T1000 (cell line): ENCODE data around the gene TRIM49D1.
"Not testable (repeated sequence)": the region's sequence is repeated elsewhere in the genome, so short reads cannot be mapped to it uniquely, and the experiment has no call there.

Experiments
- DNase-seq: peaks from one replicate; lab custom pipeline; 2025; ENCODE audit warnings: mixed read lengths; lab: John Stamatoyannopoulos, UW

TRIM49D1 gene, protein sequence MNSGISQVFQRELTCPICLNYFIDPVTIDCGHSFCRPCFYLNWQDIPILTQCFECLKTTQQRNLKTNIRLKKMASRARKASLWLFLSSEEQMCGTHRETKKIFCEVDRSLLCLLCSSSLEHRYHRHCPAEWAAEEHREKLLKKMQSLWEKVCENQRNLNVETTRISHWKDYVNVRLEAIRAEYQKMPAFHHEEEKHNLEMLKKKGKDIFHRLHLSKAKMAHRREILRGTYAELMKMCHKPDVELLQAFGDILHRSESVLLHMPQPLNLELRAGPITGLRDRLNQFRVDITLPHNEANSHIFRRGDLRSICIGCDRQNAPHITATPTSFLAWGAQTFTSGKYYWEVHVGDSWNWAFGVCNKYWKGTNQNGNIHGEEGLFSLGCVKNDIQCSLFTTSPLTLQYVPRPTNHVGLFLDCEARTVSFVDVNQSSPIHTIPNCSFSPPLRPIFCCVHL

DNA sequence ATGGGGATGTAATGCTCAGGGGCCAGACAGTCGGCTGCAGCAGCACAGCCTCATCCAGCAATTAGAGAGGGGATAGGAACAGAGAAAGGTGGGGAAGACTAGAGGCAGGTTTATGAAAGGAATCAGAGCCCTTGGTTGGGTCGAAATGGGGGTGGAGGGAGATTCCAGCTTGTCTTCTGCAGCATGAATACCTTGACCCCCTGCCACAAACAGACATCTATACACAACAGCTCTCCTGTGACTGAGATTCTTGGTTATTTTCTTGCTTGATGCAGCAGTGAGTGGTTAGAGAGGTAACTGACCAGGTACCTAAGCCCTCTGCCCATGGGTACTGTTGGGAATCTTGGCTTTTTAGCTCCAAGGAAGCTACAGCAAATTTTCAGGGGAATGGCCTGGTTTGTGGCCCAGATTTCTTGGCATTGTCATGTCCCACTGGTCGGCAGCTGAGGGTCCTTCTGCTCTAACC, at the start of gene TRIM49D1:
TSS of gene TRIM49D1 (minus strand) at position 51 of the 466 bp plus-strand sequence. CDS start 4,535 bp downstream, outside the sequence.
- DNase-seq: no peak

DNA sequence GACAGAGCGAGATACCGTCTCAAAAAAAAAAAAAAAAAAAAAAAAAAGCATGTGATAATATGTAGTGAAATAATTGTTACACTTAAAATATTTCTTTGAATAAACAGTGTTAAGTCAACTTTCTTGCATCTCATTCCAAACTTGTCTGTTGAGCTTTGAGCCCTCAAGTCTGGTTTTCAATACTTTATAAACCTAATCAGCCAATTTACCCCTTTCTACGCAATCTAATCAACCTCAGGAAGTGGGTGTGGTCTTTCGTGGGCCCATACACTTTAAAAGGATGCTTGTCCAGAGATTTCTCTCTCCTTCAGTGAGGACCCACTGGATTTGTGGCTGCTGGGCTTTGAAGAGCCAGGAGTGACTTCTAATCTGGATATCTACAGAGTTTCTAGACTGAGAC, 43.7 kb upstream of the TRIM49D1 start, which contains the start of gene TRIM64:
TSS of gene TRIM64 (plus strand) at position 301 of the 400 bp plus-strand sequence. CDS start 2,467 bp downstream, outside the sequence.
- not testable (repeated sequence) for DNase-seq

DNA sequence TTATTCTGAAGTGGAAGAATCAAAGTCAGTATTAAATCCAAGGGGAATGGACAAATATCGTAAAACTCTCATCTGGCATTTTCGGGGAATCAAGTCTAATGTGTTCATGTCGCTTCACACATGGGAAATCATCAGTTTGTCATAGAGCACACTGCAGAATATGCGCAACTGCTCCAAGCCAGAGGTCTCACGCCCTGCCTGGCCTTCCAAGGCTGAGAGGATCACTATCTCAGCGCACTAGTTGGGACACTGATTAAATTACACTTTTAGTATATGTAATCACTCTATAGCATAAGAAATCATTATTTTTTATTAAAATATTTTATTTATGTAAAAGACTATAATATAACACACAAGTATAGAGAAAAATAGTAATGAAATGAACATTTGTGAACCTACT, 38.8 kb upstream of the TRIM49D1 start:
- DNase-seq: not testable (repeated sequence)

DNA sequence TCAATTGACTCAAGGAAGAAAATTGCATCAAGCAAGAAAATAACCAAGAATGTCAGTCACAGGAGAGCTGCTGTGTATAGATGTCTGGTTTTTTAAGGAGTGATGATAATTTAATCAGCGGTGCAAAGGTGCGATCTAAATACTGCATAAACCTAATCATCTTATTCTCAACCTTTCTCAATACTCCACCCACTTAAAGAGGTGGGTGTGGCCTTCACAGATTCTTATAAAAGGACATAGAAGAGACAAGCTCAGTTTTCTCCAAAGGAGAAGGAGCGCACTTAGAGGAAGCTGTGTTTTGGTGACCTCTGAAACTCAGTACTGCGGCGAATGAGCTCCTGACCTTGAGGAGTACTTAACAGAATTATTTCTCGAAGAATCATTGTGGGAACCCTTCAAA, 1.7 kb upstream of the TRIM49D1 start, which contains the start of gene TRIM49D2:
TSS of gene TRIM49D2 (plus strand) at position 301 of the 400 bp plus-strand sequence. CDS start 2,698 bp downstream, outside the sequence.
- not testable (repeated sequence) for DNase-seq

DNA sequence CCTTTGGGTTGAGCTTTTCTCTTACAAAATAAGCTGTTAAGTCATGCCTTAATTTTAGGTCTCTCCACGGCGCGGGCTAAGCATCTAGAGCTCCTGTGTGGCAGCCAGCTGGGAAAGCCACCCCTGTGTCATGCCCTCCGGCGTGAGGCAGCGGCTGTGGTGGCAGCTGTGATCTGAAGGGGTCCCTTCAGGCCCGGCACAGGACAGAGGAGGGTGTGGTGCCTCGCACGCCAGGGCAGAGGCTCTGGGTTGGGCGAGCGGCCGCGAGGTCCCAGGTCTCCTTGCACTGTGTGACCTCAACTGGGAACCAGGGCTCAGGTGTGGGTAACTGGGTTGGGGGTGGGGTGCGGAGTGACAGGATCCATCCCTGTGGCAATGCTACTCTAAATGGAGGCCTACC, 21.2 kb downstream of the TRIM49D1 start:
- not testable (repeated sequence) for DNase-seq

DNA sequence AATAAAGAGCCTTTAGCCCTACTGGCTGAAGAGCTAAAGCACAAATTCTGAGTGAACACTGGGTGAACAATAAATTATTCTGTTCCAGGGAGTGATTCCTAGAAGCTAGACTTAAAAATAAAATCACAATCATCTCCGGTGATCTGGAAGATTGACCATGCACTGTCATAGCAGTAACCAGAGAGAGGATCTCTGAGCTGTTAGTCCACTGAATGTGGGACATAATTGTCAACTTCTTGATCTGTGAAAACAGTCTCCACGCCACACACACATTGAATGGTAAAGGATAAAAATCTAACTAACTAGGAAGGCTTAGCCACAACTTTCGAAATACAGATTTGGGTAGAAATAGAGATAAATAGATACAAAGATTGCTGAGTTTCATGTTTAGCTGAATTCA, 28.8 kb downstream of the TRIM49D1 start:
- DNase-seq: not testable (repeated sequence)

DNA sequence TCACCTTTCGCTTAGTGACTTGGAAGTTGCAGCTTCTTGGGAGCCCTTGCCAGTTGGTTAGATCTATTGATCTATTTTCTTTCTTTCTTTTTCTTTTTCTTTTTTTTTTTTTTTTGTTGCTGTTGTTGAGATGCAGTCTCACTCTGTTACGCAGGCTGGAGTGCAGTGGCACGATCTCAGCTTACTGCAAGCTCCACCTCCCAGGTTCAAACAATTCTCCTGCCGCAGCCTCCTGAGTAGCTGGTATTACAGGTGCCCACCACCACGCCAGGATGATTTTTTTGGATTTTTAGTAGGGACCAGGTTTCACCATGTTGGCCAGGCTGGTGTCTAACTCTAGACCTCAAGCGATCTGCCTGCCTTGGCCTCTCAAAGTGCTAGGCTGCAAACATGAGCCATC, 44.5 kb downstream of the TRIM49D1 start:
- not testable (repeated sequence) for DNase-seq

DNA sequence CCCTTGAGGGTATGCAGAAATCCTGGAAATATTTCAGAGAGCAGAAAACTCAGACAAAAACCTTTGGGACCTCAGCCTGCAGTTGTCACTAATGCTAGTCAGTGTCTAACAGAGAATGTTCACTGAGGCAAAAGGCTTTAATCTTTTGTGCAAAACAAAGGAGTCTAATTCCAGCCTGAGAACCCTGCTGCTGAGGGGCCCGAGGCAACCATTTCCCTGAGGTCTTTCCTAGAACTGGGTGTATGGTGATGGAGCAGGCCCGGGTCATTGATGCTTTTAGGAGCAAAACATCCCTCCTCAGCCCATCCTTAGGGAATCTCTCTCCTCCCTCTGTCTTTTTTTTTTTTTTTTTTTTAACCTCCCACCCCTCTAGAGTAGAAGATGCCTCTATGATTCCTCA, 49.5 kb downstream of the TRIM49D1 start:
- not testable (repeated sequence) for DNase-seq

DNA sequence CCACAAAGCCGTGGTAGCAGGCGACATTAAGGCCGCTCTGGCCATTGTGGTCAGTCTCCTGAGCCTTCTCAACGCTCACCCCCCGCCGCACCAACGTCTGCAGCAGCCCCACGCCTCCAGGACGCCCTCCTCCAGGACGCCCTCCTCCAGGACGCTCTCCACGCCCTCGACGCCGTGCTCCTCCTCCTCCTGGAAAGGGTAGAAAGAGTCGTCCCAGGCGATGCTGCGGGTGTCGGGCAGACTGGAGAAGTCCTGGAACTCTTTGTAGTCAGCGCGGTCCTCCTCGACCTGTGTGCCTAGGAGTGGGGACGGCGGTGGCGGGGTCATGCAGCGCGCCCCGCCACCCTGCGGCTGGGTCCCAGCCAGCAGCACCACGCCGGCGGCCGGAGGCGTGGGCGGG, 56.8 kb downstream of the TRIM49D1 start:
- not testable (repeated sequence) for DNase-seq

DNA sequence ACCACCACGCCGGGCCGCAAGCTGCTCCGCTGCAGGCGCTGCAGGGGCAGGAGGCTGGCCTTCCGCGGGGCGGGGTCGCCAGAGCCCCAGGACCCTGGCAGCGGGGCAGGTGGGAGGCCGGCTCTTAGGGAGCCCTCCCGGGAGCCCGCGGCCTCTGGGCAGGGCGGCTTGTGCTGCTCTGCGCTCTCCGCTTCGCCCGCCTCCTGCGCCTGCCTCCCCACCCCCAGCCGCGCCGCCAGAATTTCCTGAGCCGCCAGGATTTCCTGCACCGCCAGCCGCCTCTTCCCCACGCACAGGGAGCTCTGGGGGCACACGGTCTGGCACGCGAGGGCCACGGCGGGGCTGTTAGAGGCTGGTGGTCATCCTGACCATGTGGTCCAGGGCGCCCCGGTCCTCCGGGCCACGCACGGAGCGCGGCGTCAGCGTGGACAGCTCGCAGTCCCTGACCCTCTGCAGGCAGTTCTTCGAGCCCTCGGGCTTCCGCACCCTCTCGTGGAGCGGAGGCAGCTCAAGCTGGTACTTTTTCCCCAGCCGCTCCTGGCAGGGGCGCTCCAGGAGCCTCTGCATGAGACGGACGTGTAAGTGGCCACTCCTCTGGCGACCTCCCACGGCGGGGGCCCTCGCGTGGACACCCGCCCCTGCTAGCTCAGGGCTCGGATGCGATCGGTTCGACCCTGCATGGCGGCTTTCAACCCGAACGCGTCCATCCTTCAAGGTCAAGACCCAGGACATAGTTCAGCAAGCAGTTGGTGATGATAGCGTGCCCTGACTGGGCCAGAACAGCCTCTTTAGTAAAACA, 57.9 kb downstream of the TRIM49D1 start:
- not testable (repeated sequence) for DNase-seq
